H1 (cell line): Measurements from ENCODE around the gene SNHG17. TPM values are rescaled to one million over a fixed set of nuclear protein-coding genes. Genes with fewer than 3 reads are reported as not detected.

Experiments used
- ATF3 ChIP-seq: IDR thresholded peaks from 2 replicates; pipeline ENCODE4 v1.6.1; 2011; ENCODE audit warnings: low read depth, mild to moderate bottlenecking, low read length; ENCODE audit not compliant: insufficient read depth
- CHD7 ChIP-seq: fragments of 300-600 bp; sonication (generic); IDR thresholded peaks from 2 replicates; pipeline ENCODE4 v1.7.1; 2012; ENCODE audit warnings: low read length, moderate library complexity, mild to moderate bottlenecking, inconsistent platforms; ENCODE audit not compliant: insufficient replicate concordance
- EP300 ChIP-seq, 2 experiments: IDR thresholded peaks; 1 replicate in 1 of 2; 2 replicates in 1 of 2; pipeline ENCODE4 v1.6.1; 2011 to 2012; ENCODE audit warnings: low read depth in 2 of 2, low read length in 2 of 2, mild to moderate bottlenecking in 2 of 2, borderline replicate concordance in 1 of 2, inconsistent platforms in 1 of 2, moderate library complexity in 1 of 2
- HDAC2 ChIP-seq, 2 experiments: fragments of 300-600 bp in 1 of 2; sonication (generic) in 1 of 2; IDR thresholded peaks; 2 replicates each; pipeline ENCODE4 v1.6.1; 2011 to 2012; ENCODE audit warnings: low read depth in 2 of 2, low read length in 2 of 2, mild to moderate bottlenecking in 2 of 2, moderate library complexity in 2 of 2, borderline replicate concordance in 1 of 2, inconsistent platforms in 1 of 2
- JUN ChIP-seq: IDR thresholded peaks from 2 replicates; pipeline ENCODE4 v1.6.1; 2011; ENCODE audit warnings: low read depth, mild to moderate bottlenecking, improper control_type of control experiment, low read length
- JUND ChIP-seq: IDR thresholded peaks from 2 replicates; pipeline ENCODE4 v1.6.1; 2011; ENCODE audit warnings: mild to moderate bottlenecking, improper control_type of control experiment, low read length
- KDM5A ChIP-seq: fragments of 200-600 bp; IDR thresholded peaks from 2 replicates; pipeline ENCODE4 v1.7.1; 2012; ENCODE audit warnings: mild to moderate bottlenecking, low read length, inconsistent platforms, mixed read lengths
- RBBP5 ChIP-seq: IDR thresholded peaks from 2 replicates; pipeline ENCODE4 v1.7.1; 2012; ENCODE audit warnings: low read depth, mild to moderate bottlenecking, inconsistent platforms, low read length, moderate library complexity, borderline replicate concordance
- RFX5 ChIP-seq: IDR thresholded peaks from 2 replicates; pipeline ENCODE4 v1.6.1; 2011; ENCODE audit warnings: low read depth, low read length, improper control_type of control experiment, borderline replicate concordance
- RXRA ChIP-seq: IDR thresholded peaks from 2 replicates; pipeline ENCODE4 v1.6.1; 2011; ENCODE audit warnings: low read depth, mild to moderate bottlenecking, low read length, moderate library complexity; ENCODE audit not compliant: insufficient read depth
- SUZ12 ChIP-seq: fragments of 200-600 bp; sonication (generic); IDR thresholded peaks from 2 replicates; pipeline ENCODE4 v1.6.1; 2012; ENCODE audit warnings: mild to moderate bottlenecking, inconsistent platforms, low read length, moderate library complexity, mixed read lengths
- polyA plus RNA-seq, 7 experiments: library from polyadenylated mRNA; depleted of rRNA in 3 of 7; stranded (reverse) in 5 of 7; unstranded in 2 of 7; fragments of >200 nt in 5 of 7; fragments of 200-250 nt in 2 of 7; gene quantifications; 1 replicate in 5 of 7; 2 replicates in 1 of 7; 4 replicates in 1 of 7; pipeline versions ENCODE4 v1.2.1 to v1.2.3, GENCODE V29; 2011 to 2013; ENCODE audit warnings: missing spikeins in 2 of 7, mixed read lengths in 2 of 7
- total RNA-seq: library from RNA; stranded (reverse); fragmentation: NEBNext Ultra II Directional; extraction: Animal tissue kit (Norgen Biotek cat#: 25700); gene quantifications from 2 replicates; pipeline ENCODE4 v1.2.1, GENCODE V29; 2021

Gene SNHG17
- total and polyA plus RNA-seq, 2 of the 8 experiments (the other 6 are each of a cell fraction or from before 2014, with no cell fraction given) = 59.4 to 59.8 TPM

- TF ChIP-seq CHD7 = no peak
- TF ChIP-seq JUND = no peak
- no peak for TF ChIP-seq JUN
- TF ChIP-seq RXRA = no peak
- TF ChIP-seq EP300 (IDR thresholded peaks at IDR 0.05; ENCODE audit: borderline replicate concordance in 1 of 2, low read depth in 2 of 2, low read length in 2 of 2) = no peak
- no peak for TF ChIP-seq RFX5
- no peak for TF ChIP-seq RBBP5
- TF ChIP-seq SUZ12 = no peak
- TF ChIP-seq HDAC2 (IDR thresholded peaks at IDR 0.05; ENCODE audit: borderline replicate concordance in 1 of 2, low read depth in 2 of 2, low read length in 2 of 2) = no peak
- no peak for TF ChIP-seq ATF3
- TF ChIP-seq KDM5A = no peak
These were observed 31.1 kb downstream of the SNHG17 start (continued) for GRCh38 chr20:38404016-38404415.
